Sigmoid colon (tissue), 4 donors: ENCODE measurements around the gene PSMB5.

Experiments used
- CTCF ChIP-seq, 4 experiments: fragments of 450-650 bp in 3 of 4; fragments of 200-600 bp in 1 of 4; IDR thresholded peaks; one replicate each; pipeline ENCODE4 v1.5.1; 2016 to 2019; ENCODE audit warnings: antibody characterized with exemption in 4 of 4, mild to moderate bottlenecking in 3 of 4, moderate library complexity in 2 of 4
- EP300 ChIP-seq, 4 donors: sonication (generic); formaldehyde crosslinking; IDR thresholded peaks; one replicate each; pipeline ENCODE4 v1.6.1; 2017; ENCODE audit warnings: antibody characterized with exemption in 4 of 4
- POLR2A ChIP-seq, 2 donors: fragments of 450-650 bp; IDR thresholded peaks; one replicate each; pipeline ENCODE4 v1.6.1; 2016; ENCODE audit warnings: antibody characterized with exemption in 2 of 2, mild to moderate bottlenecking in 2 of 2, moderate library complexity in 2 of 2

- no peak for TF ChIP-seq POLR2A (IDR thresholded peaks at IDR 0.05)
- TF ChIP-seq EP300 (IDR thresholded peaks at IDR 0.05): no peak
- no peak for TF ChIP-seq CTCF (IDR thresholded peaks at IDR 0.05)
Measured at GRCh38 chr14:22977434-22977683, 57.3 kb downstream of the PSMB5 start.
